Activated CD8-positive, alpha-beta memory T cell treated with anti-CD3 and anti-CD28 coated beads for 36 hours (primary cell): Measurements from ENCODE around the gene KCNJ13. TPM values are rescaled to one million over a fixed set of nuclear protein-coding genes. Genes with fewer than 3 reads are reported as not detected.

Experiments
- total RNA-seq, 2 experiments: library from RNA; stranded (reverse); gene quantifications; one replicate each; pipeline ENCODE4 v1.2.3, GENCODE V29; 2021

The KCNJ13 gene
- total RNA-seq, 2 experiments from 2014 or later = not detected

Other genes starting within 250 kb of the KCNJ13 start
- gene CHRNG, start 236.9 kb downstream of the KCNJ13 start, total RNA-seq = not detected
- 1 to 10 TPM; 6.2 to 6.3 TPM for gene TIGD1, start 226.0 kb downstream of the KCNJ13 start, total RNA-seq
- 10 to 100 TPM; 69.5 to 71.8 TPM for gene EIF4E2, start 225.9 kb downstream of the KCNJ13 start, total RNA-seq
- gene EFHD1, start 143.0 kb downstream of the KCNJ13 start, total RNA-seq = under 1 TPM; 0.17 to 0.51 TPM
- 10 to 100 TPM; 49.9 to 54.0 TPM for gene GIGYF2, start 79.2 kb downstream of the KCNJ13 start, total RNA-seq
- gene SNORC, start 93.7 kb upstream of the KCNJ13 start, total RNA-seq = 1 to 10 TPM in 1 of 2 experiments, under 1 TPM in 1; 0.70 to 1.3 TPM
- gene NGEF, start 236.7 kb upstream of the KCNJ13 start, total RNA-seq = under 1 TPM; 0.10 to 0.13 TPM